NCI-H2196 (cell line): ENCODE measurements around the gene MMUT.
"Not testable (repeated sequence)": the region's sequence is repeated elsewhere in the genome, so short reads cannot be mapped to it uniquely, and the experiment has no call there.

Experiments used
- DNase-seq: peaks from one replicate; lab custom pipeline; 2025; ENCODE audit not compliant: unreplicated experiment; lab: John Stamatoyannopoulos, UW

MMUT gene

DNA sequence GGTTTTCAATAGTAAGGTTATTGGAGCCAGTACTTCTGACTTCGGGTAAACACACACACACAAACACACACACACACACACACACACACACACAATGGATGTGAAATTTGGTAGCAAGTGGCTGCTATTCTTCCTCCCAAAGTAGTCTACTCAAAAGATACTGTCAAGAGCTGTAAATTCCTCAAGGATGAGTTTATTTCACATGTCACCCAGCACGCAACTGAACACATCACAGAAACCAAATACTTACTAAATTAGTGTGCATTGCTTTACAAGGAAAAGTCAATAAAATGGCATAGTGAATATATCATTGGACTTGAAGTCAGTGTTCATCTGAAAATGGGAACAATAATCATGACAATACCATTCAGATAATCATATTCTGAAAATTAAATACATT, 32.9 kb downstream of the MMUT start:
- no peak for DNase-seq

DNA sequence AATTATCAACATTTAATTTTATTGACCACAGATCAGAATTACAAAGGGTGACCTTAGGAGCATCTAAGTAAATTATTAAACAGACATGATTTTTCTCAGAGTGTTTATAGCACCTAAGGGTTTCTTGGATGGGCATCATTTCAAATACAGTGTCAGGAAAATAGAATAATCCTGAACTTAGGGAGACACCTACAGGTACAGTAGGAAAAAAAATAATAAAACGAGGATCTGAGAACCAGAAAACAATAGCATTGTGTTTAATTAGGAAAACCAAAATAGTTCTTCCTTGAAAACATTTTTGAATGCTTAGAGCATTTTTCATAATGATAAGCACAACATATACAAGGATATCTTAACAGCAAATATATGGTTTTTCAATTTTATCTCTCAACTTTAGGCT, 39.2 kb downstream of the MMUT start:
- no peak for DNase-seq

DNA sequence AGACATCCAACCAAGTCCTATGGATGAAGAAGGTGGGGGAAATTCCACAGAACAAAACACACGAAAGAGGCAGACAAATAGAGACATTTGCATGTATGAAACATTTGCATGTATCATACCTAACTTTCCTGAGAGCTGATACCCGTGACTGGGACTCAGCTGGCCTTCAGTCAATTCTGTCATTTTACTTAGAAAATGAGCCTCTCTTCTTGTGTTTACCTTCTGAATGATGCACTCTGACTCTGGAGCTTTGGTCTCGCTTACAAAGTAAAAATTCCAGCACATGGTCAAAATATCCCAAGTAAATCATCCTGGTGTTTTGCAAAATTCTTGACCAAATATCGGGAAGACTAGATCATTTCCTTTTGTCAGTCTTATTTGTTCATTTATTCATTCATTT, 46.9 kb downstream of the MMUT start:
- no peak for DNase-seq

DNA sequence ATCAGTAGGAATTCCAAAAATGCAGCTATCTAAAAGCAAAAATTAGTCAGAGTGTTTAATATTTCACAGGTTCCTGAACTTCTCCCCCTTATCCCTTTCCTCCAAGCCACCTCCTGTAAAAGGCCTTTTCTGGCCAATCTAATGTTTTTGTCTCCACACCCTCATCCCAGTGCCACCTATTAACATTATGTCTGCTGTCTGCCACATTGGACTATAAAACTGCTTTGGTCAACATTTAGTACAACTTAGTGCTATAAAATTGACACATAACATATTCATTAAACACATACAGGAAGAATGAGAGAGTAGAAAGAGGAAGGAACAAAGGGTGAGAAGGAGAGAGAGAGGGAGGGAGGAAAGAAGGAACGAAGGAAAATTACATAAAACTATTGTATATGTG, 47.7 kb downstream of the MMUT start:
- DNase-seq, result no peak

DNA sequence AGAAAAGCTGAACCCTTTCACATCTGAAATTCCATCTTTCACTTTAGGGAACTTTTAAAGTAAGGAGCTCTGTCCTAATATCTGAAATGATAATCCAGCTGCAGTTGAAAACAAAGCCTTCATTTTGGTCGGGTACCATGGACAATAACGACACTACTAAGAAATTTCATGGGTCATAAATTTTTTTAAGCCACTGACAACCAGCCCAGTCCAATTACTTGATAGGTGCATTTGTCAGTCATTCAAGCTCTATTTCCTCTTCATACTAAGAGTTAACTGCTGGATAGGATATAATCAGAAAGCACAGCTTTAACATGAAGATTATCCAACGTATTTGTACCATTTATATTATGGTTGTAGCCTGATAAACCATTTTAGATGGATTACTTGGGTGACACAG, 52.5 kb downstream of the MMUT start:
- no peak for DNase-seq

DNA sequence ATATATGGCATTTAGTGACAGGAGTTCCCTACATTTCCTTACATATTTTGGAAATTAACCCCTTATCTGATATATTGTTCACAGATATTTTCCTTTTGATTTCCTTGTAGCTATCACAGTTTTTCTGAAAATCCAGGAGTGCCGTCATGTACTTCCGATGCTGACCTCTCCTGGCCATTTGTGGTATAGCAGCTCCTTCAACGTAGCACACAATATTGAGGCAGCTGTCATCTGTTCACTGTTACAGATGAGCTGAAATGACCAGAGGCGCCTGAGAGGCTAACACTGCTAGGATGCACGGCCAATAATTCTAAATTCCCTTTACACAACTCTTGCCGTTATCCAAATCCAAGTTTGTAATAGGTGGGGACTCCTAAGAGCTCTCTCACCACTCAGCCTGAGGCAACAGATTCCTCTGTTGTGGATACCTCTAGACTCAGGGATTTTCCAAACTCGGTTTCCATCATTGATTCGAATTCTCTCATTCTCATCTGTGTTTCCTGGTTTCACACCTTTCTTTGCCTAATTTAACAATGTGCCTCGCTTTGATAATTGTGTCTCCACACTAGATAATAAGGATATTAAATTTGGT, 53.0 kb downstream of the MMUT start:
- peak; percentile 84 for DNase-seq

DNA sequence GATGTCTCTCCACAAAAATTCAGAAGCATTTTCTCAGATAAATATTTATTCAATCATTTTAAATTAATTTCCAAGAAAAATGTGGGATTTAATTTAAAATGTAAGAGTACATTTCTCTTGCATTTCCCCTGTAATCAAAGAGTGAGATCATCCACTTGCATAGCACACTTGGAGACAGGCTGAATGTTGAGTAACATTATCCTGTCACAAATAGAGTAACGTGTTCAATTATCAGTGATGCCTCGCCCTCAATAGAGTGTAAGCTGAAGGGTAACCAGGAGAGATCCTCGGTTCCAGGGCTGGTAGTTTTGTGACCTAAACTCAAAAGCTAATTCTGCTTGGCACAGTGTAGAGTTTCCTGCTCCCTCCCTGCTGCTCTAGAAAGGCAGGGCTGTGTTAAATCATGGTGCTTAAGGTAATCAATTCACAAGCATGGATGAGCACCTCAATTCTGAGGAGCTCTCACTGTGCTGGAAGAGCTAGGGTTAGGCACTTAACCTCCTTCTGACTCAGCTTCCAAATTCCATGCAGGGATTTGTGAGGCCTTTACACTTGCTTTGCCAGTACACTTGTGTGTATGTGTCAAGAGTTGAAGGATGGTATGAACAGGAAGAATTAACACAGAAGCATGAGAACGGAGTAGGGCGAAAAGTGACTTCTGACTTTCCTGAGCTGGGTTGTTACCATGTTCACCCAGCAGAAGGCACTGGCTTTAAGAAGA, 56.6 kb downstream of the MMUT start:
- no peak for DNase-seq

DNA sequence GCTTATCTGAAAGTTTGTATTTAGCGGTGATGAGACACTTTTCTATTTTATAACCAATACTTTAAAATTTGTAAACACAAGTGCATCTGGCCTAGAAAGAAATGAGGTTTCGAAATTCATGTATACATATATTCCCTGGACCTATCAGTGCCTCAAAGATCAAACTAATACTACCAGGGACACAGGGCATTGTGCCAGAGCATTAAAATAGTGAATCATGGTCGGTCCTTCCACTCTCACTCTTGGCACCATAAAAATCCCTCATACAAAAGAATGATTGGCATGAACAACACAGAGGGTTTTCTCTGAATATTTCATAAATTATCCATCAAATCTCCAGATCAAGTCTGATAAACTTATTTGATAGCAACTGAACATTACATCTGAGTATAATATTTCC, 62.0 kb downstream of the MMUT start:
- DNase-seq, result no peak

DNA sequence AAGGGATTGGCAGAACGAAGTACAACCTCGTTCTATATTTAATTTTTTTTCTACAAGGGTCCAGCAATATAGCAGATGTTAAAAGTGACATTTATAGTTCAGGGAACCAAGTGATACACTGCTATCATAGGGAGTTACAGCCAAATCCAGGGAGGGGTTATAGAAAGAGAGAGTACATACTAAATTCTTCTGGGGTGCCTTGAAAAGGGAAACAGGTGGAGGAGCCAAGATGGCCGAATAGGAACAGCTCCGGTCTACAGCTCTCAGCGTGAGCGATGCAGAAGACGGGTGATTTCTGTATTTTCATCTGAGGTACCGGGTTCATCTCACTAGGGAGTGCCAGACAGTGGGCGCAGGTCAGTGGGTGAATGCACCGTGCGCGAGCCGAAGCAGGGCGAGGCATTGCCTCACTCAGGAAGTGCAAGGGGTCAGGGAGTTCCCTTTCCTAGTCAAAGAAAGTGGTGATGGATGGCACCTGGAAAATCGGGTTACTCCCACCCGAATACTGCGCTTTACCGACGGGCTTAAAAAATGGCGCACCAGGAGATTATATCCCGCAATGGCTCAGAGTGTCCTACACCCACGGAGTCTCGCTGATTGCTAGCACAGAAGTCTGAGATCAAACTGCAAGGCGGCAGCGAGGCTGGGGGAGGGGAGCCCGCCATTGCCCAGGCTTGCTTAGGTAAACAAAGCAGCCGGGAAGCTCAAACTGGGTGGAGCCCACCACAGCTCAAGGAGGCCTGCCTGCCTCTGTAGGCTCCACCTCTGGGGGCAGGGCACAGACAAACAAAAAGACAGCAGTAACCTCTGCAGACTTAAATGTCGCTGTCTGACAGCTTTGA, 76.2 kb downstream of the MMUT start:
- DNase-seq, result not testable (repeated sequence)

DNA sequence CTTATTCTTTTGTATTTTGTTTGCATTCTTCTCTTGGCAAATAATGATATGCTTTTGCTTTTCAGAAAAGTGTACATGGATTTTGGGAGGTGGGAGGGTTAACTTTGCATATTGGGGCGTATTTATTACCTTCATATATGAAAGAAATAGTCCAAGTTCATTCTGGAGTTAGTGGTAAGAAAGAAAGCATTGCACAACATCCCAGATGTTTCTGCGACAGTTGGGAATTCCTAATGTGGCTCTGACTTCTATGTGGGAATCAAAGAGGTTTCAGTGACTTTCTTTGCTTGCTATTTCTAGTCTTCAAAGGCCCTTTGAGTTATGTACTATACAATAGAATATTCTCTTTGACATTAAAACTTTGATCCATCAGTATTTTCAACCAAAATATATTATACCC, 78.1 kb downstream of the MMUT start:
- no peak for DNase-seq
